HepG2 (cell line): ENCODE results near the gene CDKN1C. TPM values are rescaled to one million over a fixed set of nuclear protein-coding genes. Genes with fewer than 3 reads are reported as not detected.

Experiments used
- CREM ChIP-seq, 2 experiments: sonication (generic) in 1 of 2; formaldehyde crosslinking in 1 of 2; IDR thresholded peaks; 2 replicates each; pipeline versions ENCODE4 v1.4.0 to v1.6.1; 2016 to 2020; ENCODE audit warnings: antibody characterized with exemption in 1 of 2, mild to moderate bottlenecking in 1 of 2, missing genetic modification reagents in 1 of 2
- DBP ChIP-seq: sonication (generic); formaldehyde crosslinking; IDR thresholded peaks from 2 replicates; pipeline ENCODE4 v1.4.0; 2020; ENCODE audit warnings: missing genetic modification reagents; ENCODE audit errors: not compliant biosample characterization
- SETDB1 ChIP-seq: sonication (generic); formaldehyde crosslinking; IDR thresholded peaks from 2 replicates; pipeline ENCODE4 v1.5.1; 2020; ENCODE audit warnings: missing genetic modification reagents, mild to moderate bottlenecking, borderline replicate concordance
- THYN1 ChIP-seq: sonication (generic); formaldehyde crosslinking; IDR thresholded peaks from 2 replicates; pipeline ENCODE4 v1.8.1; 2023; ENCODE audit warnings: low read depth, mild to moderate bottlenecking, moderate library complexity, missing genetic modification reagents, borderline replicate concordance
- ZBTB4 ChIP-seq: sonication (generic); formaldehyde crosslinking; IDR thresholded peaks from 2 replicates; pipeline ENCODE4 v1.4.0; 2020; ENCODE audit warnings: missing genetic modification reagents, mild to moderate bottlenecking, borderline replicate concordance
- ZNF605 ChIP-seq: sonication (generic); formaldehyde crosslinking; IDR thresholded peaks from 2 replicates; pipeline ENCODE4 v1.8.0; 2022; ENCODE audit warnings: mild to moderate bottlenecking, missing genetic modification reagents
- ZSCAN21 ChIP-seq: sonication (generic); formaldehyde crosslinking; IDR thresholded peaks from 2 replicates; pipeline ENCODE4 v1.8.0; 2022; ENCODE audit warnings: mild to moderate bottlenecking, missing genetic modification reagents, moderate library complexity, borderline replicate concordance
- polyA plus RNA-seq, 8 experiments: library from polyadenylated mRNA; depleted of rRNA in 3 of 8; stranded (reverse) in 7 of 8; unstranded in 1 of 8; fragments of >200 nt; fragmentation: Illumina TruSeq in 4 of 8; extraction: Trizol in 4 of 8; gene quantifications; 2 replicates each; pipeline versions ENCODE4 v1.2.1 to v1.2.3, GENCODE V29; 2011 to 2016; ENCODE audit warnings: low read depth in 4 of 8, missing spikeins in 1 of 8, mixed read lengths in 1 of 8; ENCODE audit not compliant: insufficient read depth in 1 of 8
- total RNA-seq, 5 experiments: library from RNA; depleted of rRNA; stranded (reverse); fragments of >200 nt; fragmentation: Illumina TruSeq; extraction: Trizol; gene quantifications; 2 replicates each; pipeline ENCODE4 v1.2.3, GENCODE V29; 2016; ENCODE audit warnings: low read depth in 1 of 5

Gene CDKN1C
- total and polyA plus RNA-seq, 2 of the 13 experiments (the other 11 are each of a cell fraction or from before 2014, with no cell fraction given): not detected

GRCh38 chr11:2892215-2892966, 6.8 kb upstream of the CDKN1C start (continued):
- TF ChIP-seq ZBTB4 (no peak), CREM (IDR thresholded peaks at IDR 0.05) (no peak), CREM (CRISPR knock-in tag; IDR thresholded peaks at IDR 0.05) (no peak), ZNF605 (no peak), ZSCAN21 (CRISPR knock-in tag) (no peak; the same call in 1 of the 2 replicates), THYN1 (CRISPR knock-in tag) (no peak), DBP (CRISPR knock-in tag) (no peak), SETDB1 (no peak)
- TF ChIP-seq, all 625 proteins: peak for 43
